ENCODE data around the gene DRC3.

DNA sequence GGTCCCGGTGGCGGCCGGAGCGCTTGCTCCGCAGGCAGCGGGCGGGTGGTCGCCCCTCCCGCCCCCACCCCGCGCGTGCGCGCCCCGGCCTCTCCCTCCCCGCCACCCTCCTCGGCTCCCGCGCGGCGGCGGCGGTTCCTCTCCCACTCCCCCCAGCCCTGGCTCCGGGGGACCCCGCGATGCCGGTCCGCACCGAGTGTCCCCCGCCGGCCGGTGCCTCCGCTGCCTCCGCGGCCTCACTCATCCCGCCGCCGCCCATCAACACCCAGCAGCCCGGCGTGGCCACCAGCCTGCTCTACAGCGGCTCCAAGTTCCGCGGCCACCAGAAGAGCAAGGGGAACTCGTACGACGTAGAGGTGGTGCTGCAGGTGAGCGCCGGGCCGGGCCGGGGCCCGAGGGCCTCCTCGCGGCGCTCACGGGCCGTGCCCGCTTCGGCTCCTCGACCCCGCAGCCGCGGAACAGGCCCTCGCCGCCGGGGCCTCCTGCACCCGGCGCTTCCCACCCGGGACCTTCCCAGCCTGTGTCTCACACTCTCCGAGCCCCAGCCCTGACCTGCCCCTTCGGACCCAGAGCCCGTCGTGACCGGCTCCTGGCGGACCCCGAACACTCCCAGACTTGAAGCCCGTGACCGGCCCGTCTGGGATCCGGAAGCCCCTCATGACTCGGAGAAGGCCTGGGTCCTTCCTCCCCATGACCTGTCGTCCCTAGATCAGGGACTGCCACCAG is 67.0 kb downstream of the DRC3 start:
- TF ChIP-seq, protein P1, sequence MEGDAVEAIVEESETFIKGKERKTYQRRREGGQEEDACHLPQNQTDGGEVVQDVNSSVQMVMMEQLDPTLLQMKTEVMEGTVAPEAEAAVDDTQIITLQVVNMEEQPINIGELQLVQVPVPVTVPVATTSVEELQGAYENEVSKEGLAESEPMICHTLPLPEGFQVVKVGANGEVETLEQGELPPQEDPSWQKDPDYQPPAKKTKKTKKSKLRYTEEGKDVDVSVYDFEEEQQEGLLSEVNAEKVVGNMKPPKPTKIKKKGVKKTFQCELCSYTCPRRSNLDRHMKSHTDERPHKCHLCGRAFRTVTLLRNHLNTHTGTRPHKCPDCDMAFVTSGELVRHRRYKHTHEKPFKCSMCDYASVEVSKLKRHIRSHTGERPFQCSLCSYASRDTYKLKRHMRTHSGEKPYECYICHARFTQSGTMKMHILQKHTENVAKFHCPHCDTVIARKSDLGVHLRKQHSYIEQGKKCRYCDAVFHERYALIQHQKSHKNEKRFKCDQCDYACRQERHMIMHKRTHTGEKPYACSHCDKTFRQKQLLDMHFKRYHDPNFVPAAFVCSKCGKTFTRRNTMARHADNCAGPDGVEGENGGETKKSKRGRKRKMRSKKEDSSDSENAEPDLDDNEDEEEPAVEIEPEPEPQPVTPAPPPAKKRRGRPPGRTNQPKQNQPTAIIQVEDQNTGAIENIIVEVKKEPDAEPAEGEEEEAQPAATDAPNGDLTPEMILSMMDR (IDR thresholded peaks at IDR 0.05; ENCODE audit: poor library complexity, severe bottlenecking), result no peak
- TF ChIP-seq EP300 (conservative IDR thresholded peaks at IDR 0.05; ENCODE audit: poor library complexity, severe bottlenecking) (no peak), POLR2AphosphoS5 (IDR thresholded peaks at IDR 0.05) (no peak), EZH2 (IDR thresholded peaks at IDR 0.05; ENCODE audit: borderline replicate concordance, insufficient read depth, low read length, poor library complexity, severe bottlenecking) (no peak), SMC3 (conservative IDR thresholded peaks at IDR 0.05; ENCODE audit: poor library complexity) (peak; percentile 17), MXI1 (conservative IDR thresholded peaks at IDR 0.05; ENCODE audit: poor library complexity, severe bottlenecking) (peak; percentile 13)
- TF ChIP-seq, protein P2, sequence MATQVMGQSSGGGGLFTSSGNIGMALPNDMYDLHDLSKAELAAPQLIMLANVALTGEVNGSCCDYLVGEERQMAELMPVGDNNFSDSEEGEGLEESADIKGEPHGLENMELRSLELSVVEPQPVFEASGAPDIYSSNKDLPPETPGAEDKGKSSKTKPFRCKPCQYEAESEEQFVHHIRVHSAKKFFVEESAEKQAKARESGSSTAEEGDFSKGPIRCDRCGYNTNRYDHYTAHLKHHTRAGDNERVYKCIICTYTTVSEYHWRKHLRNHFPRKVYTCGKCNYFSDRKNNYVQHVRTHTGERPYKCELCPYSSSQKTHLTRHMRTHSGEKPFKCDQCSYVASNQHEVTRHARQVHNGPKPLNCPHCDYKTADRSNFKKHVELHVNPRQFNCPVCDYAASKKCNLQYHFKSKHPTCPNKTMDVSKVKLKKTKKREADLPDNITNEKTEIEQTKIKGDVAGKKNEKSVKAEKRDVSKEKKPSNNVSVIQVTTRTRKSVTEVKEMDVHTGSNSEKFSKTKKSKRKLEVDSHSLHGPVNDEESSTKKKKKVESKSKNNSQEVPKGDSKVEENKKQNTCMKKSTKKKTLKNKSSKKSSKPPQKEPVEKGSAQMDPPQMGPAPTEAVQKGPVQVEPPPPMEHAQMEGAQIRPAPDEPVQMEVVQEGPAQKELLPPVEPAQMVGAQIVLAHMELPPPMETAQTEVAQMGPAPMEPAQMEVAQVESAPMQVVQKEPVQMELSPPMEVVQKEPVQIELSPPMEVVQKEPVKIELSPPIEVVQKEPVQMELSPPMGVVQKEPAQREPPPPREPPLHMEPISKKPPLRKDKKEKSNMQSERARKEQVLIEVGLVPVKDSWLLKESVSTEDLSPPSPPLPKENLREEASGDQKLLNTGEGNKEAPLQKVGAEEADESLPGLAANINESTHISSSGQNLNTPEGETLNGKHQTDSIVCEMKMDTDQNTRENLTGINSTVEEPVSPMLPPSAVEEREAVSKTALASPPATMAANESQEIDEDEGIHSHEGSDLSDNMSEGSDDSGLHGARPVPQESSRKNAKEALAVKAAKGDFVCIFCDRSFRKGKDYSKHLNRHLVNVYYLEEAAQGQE (IDR thresholded peaks at IDR 0.05; ENCODE audit: borderline replicate concordance), result no peak

Data from neural cell (in vitro differentiated cells).